Nephron (organoid): ENCODE data around the gene GJC2.
A peak's percentile ranks its signal among the peaks of the same experiment; 100 is the strongest.

ENCODE experiments used
- H3K27ac Mint-ChIP-seq, 3 experiments: 2 replicates each; pipeline ENCODE4 v1.8.0; 2020; ENCODE audit warnings: mixed read lengths in 3 of 3, mild to moderate bottlenecking in 2 of 3, moderate library complexity in 1 of 3
- H3K27me3 Mint-ChIP-seq: 2 replicates; pipeline ENCODE4 v1.8.0; 2021; ENCODE audit warnings: low read depth, mild to moderate bottlenecking, moderate library complexity, mixed read lengths
- H3K36me3 Mint-ChIP-seq: 2 replicates; pipeline ENCODE4 v1.8.0; 2020; ENCODE audit warnings: low read depth, mixed read lengths
- H3K4me1 Mint-ChIP-seq: 2 replicates; pipeline ENCODE4 v1.8.0; 2020; ENCODE audit warnings: mixed read lengths
- H3K4me3 Mint-ChIP-seq, 3 experiments: 2 replicates each; pipeline ENCODE4 v1.8.0; 2020; ENCODE audit warnings: mild to moderate bottlenecking in 3 of 3, mixed read lengths in 3 of 3, moderate library complexity in 2 of 3
- H3K9me3 Mint-ChIP-seq: 2 replicates; pipeline ENCODE4 v1.8.0; 2020; ENCODE audit warnings: mixed read lengths
- TF ChIP-seq, protein P1 (sequence below), 3 experiments: fragments of 200-600 bp; sonication (generic); IDR thresholded peaks; one replicate each; pipeline ENCODE4 v1.5.0; 2021; ENCODE audit warnings: antibody characterized with exemption in 3 of 3; ENCODE audit not compliant: unreplicated experiment in 3 of 3

GJC2 gene

GRCh38 chr1:228175316-228176023, 25.7 kb downstream of the GJC2 start:
- Mint-ChIP-seq H3K9me3 (no peaks in the 10 kb centered on the region), H3K27ac (no peak overlapping the region), H3K4me3 (no peak overlapping the region), H3K27me3 (no peaks in the 10 kb centered on the region), H3K4me1 (peaks cover 4% of the 10 kb centered on the region), H3K36me3 (peaks cover 5% of the 10 kb centered on the region)
- TF ChIP-seq, protein P1, sequence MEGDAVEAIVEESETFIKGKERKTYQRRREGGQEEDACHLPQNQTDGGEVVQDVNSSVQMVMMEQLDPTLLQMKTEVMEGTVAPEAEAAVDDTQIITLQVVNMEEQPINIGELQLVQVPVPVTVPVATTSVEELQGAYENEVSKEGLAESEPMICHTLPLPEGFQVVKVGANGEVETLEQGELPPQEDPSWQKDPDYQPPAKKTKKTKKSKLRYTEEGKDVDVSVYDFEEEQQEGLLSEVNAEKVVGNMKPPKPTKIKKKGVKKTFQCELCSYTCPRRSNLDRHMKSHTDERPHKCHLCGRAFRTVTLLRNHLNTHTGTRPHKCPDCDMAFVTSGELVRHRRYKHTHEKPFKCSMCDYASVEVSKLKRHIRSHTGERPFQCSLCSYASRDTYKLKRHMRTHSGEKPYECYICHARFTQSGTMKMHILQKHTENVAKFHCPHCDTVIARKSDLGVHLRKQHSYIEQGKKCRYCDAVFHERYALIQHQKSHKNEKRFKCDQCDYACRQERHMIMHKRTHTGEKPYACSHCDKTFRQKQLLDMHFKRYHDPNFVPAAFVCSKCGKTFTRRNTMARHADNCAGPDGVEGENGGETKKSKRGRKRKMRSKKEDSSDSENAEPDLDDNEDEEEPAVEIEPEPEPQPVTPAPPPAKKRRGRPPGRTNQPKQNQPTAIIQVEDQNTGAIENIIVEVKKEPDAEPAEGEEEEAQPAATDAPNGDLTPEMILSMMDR (IDR thresholded peaks at IDR 0.05; ENCODE audit: unreplicated experiment in 3 of 3) = no peak

- Mint-ChIP-seq H3K9me3 (no peaks in the 10 kb centered on the region), H3K4me1 (peaks cover 4% of the 10 kb centered on the region), H3K4me3 (no peak overlapping the region), H3K36me3 (peaks cover 5% of the 10 kb centered on the region), H3K27ac (no peak overlapping the region), H3K27me3 (no peaks in the 10 kb centered on the region)
- TF ChIP-seq, protein P1 (IDR thresholded peaks at IDR 0.05; ENCODE audit: unreplicated experiment in 3 of 3) = no peak
Observed at GRCh38 chr1:228176024-228176395, 26.3 kb downstream of the GJC2 start.

GRCh38 chr1:228176461-228177182, 26.9 kb downstream of the GJC2 start:
- Mint-ChIP-seq H3K36me3 (peaks cover 5% of the 10 kb centered on the region), H3K27me3 (no peaks in the 10 kb centered on the region), H3K4me3 (no peak overlapping the region), H3K9me3 (no peaks in the 10 kb centered on the region), H3K4me1 (peaks cover 4% of the 10 kb centered on the region), H3K27ac (no peak overlapping the region)
- TF ChIP-seq, protein P1 (IDR thresholded peaks at IDR 0.05; ENCODE audit: unreplicated experiment in 3 of 3) = no peak

- H3K9me3 Mint-ChIP-seq = no peaks in the 10 kb centered on the region
- TF ChIP-seq, protein P1 (IDR thresholded peaks at IDR 0.05; ENCODE audit: unreplicated experiment in 3 of 3) = no peak
- no peak overlapping the region for H3K27ac Mint-ChIP-seq
- H3K36me3 Mint-ChIP-seq = peaks cover 5% of the 10 kb centered on the region
- no peaks in the 10 kb centered on the region for H3K27me3 Mint-ChIP-seq
- peaks cover 4% of the 10 kb centered on the region for H3K4me1 Mint-ChIP-seq
- H3K4me3 Mint-ChIP-seq = no peak overlapping the region
Observed at GRCh38 chr1:228177183-228177475, 27.4 kb downstream of the GJC2 start.

DNA sequence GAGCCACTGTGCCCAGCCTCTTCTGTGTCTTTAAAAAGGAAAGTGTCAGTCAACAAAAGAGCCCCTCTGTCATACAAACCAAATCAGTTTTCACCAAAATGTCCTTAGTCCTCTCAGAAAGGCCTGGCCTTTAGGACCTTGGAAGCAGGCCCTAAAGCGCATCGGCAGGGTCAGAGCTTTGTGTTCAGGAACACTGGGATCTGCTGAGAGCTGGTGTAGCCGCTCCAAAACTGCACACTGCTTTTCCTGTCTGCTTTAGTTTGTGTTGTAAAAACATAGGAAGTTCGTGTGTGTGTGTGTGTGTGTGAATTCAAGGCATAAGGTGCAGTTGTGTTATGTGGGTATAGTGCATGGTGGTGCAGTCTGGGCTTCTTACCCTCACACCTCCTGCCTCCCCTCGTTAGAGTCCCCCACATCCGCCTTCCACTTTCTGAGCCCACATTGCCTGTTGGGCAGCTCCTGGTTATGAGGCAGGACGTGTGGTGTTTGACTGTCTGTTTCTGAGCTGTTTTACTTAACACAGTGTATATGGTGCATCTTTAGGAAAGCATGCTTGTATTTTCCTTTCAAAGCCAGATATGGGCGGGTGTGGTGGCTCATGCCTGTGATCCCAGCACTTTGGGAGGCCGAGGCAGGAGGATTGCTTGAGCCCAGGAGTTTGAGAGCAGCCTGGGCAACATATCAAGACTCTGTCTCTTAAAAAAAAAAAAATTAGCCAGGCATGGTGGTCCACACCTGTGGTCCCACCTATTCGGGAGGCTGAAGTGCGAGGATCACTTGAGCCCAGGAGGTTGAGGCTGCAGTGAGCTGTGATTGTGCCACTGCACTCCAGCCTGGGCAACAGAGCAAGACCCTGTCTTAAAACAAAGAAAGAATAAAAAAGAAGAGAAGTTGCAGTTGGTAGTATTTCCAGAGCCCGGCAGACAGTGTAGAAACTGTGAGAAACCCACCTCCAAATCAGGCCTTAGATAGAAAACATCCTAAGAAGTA, 28.3 kb downstream of the GJC2 start:
- H3K4me3 Mint-ChIP-seq = no peak overlapping the region
- peak overlapping the region; percentile 26 to 73 (median 51) for H3K27ac Mint-ChIP-seq
- peaks cover 4% of the 10 kb centered on the region for H3K4me1 Mint-ChIP-seq
- H3K36me3 Mint-ChIP-seq = peaks cover 5% of the 10 kb centered on the region
- H3K27me3 Mint-ChIP-seq = no peaks in the 10 kb centered on the region
- TF ChIP-seq, protein P1 (IDR thresholded peaks at IDR 0.05; ENCODE audit: unreplicated experiment in 3 of 3) = no peak
- no peaks in the 10 kb centered on the region for H3K9me3 Mint-ChIP-seq
